GM12892 (cell line): ENCODE measurements around the gene IPO9.

Source experiments
- POLR2A ChIP-seq: IDR thresholded peaks from 2 replicates; pipeline ENCODE4 v1.6.1; 2011; ENCODE audit warnings: low read depth, low read length, control low read depth
- POLR2AphosphoS5 ChIP-seq: IDR thresholded peaks from 2 replicates; pipeline ENCODE4 v1.6.1; 2011; ENCODE audit warnings: low read depth, low read length, control low read depth

DNA sequence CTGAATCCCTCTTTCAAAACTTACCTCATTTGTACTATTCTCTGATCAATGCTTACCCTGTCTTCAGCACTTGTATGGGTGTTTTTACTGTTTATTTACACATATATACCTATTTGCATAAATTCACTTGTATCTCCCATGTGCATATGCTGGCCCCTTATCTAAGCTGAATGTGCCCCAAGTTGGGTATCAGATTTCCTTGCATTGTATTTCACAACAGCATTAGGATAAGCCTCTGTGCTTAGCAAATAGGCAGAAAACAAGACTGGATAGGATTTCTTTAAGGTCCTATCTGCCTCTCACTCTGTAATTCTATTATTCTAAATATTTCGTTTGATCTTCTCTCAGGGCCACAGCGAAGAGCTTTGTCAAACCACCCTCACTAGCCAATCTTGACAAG lies 45.9 kb upstream of the IPO9 start:
- TF ChIP-seq POLR2AphosphoS5, result no peak
- TF ChIP-seq POLR2A, result no peak
